Lower leg skin (tissue), 3 donors: ENCODE data around the gene VPS13D.

ENCODE experiments used
- CTCF ChIP-seq, 3 donors: fragments of 450-650 bp; IDR thresholded peaks; one replicate each; pipeline ENCODE4 v1.5.1; 2016; ENCODE audit warnings: antibody characterized with exemption in 3 of 3, mild to moderate bottlenecking in 3 of 3, moderate library complexity in 2 of 3
- POLR2A ChIP-seq, 2 donors: fragments of 450-650 bp; IDR thresholded peaks; one replicate each; pipeline ENCODE4 v1.6.1; 2016 to 2017; ENCODE audit warnings: antibody characterized with exemption in 2 of 2, mild to moderate bottlenecking in 1 of 2, moderate library complexity in 1 of 2

GRCh38 chr1:12370333-12370975 is 140.6 kb downstream of the VPS13D start:
- TF ChIP-seq POLR2A (IDR thresholded peaks at IDR 0.05): no peak
- TF ChIP-seq CTCF (IDR thresholded peaks at IDR 0.05): no peak
